Neuronal stem cell (in vitro differentiated cells): Measurements from ENCODE around the gene COL6A2.

Source experiments
- DNase-seq: peaks from one replicate; pipeline ENCODE4 v3.0.0-alpha.2; 2013; ENCODE audit warnings: low spot score
- H2AFZ ChIP-seq: one replicate; pipeline ENCODE4 v1.6.1; 2013; ENCODE audit warnings: mild to moderate bottlenecking, low read length, inconsistent platforms
- H2AK5ac ChIP-seq: 2 replicates; pipeline ENCODE4 v1.6.1; 2013; ENCODE audit warnings: low read depth, mild to moderate bottlenecking, inconsistent platforms, low read length, moderate library complexity, mixed read lengths
- H2BK120ac ChIP-seq: 2 replicates; pipeline ENCODE4 v1.6.1; 2013; ENCODE audit warnings: low read depth, mild to moderate bottlenecking, inconsistent platforms, low read length, moderate library complexity, mixed read lengths
- H2BK12ac ChIP-seq: one replicate; pipeline ENCODE4 v1.6.1; 2013; ENCODE audit warnings: low read length, inconsistent platforms
- H2BK15ac ChIP-seq: 2 replicates; pipeline ENCODE4 v1.6.1; 2013; ENCODE audit warnings: mild to moderate bottlenecking, low read length, inconsistent platforms, mixed read lengths
- H2BK5ac ChIP-seq: one replicate; pipeline ENCODE4 v1.6.1; 2013; ENCODE audit warnings: inconsistent platforms, mild to moderate bottlenecking, low read length, moderate library complexity
- H3K14ac ChIP-seq: one replicate; pipeline ENCODE4 v1.6.1; 2013; ENCODE audit warnings: low read length, inconsistent platforms
- H3K18ac ChIP-seq: 2 replicates; pipeline ENCODE4 v1.6.1; 2013; ENCODE audit warnings: low read length, inconsistent platforms
- H3K23ac ChIP-seq: 2 replicates; pipeline ENCODE4 v1.6.1; 2013; ENCODE audit warnings: low read depth, mild to moderate bottlenecking, mixed read lengths, low read length, inconsistent platforms; ENCODE audit not compliant: poor library complexity
- H3K27ac ChIP-seq: replicated peaks from 3 replicates; pipeline ENCODE4 v1.5.1; 2013; ENCODE audit warnings: low read length, inconsistent platforms
- H3K27me3 ChIP-seq, 3 experiments: 2 replicates each; pipeline ENCODE4 v1.6.1; 2013; ENCODE audit warnings: low read length in 3 of 3, mild to moderate bottlenecking in 2 of 3, inconsistent platforms in 1 of 3, low read depth in 1 of 3, mixed read lengths in 1 of 3, moderate library complexity in 1 of 3; ENCODE audit not compliant: control insufficient read depth in 3 of 3, insufficient read depth in 3 of 3
- H3K36me3 ChIP-seq, 2 donors: replicated peaks in 1 of 2; 2 replicates each; pipeline ENCODE4 v1.6.1; 2013; ENCODE audit warnings: low read length in 2 of 2; ENCODE audit not compliant: control insufficient read depth in 2 of 2, insufficient read depth in 2 of 2
- H3K4ac ChIP-seq: 2 replicates; pipeline ENCODE4 v1.6.1; 2013; ENCODE audit warnings: inconsistent platforms, mild to moderate bottlenecking, low read length, moderate library complexity
- H3K4me1 ChIP-seq, 2 donors: 1 replicate in 1 of 2; 2 replicates in 1 of 2; pipeline ENCODE4 v1.6.1; 2013; ENCODE audit warnings: low read length in 2 of 2, low read depth in 1 of 2; ENCODE audit not compliant: control insufficient read depth in 2 of 2, insufficient read depth in 1 of 2
- H3K4me2 ChIP-seq: one replicate; pipeline ENCODE4 v1.6.1; 2013; ENCODE audit warnings: mild to moderate bottlenecking, low read length, inconsistent platforms; ENCODE audit not compliant: insufficient read depth, poor library complexity, severe bottlenecking
- H3K4me3 ChIP-seq, 2 donors: 2 replicates each; pipeline ENCODE4 v1.5.1; 2013; ENCODE audit warnings: low read length in 2 of 2, mild to moderate bottlenecking in 2 of 2, inconsistent platforms in 1 of 2, moderate library complexity in 1 of 2
- H3K79me1 ChIP-seq: one replicate; pipeline ENCODE4 v1.6.1; 2013; ENCODE audit warnings: low read depth, mild to moderate bottlenecking, inconsistent platforms, low read length, moderate library complexity
- H3K9ac ChIP-seq: one replicate; pipeline ENCODE4 v1.6.1; 2013; ENCODE audit warnings: mild to moderate bottlenecking, low read depth, low read length, inconsistent platforms; ENCODE audit not compliant: poor library complexity
- H3K9me3 ChIP-seq, 2 donors: replicated peaks in 1 of 2; 2 replicates each; pipeline versions ENCODE3 to v1.6.1; 2013; ENCODE audit warnings: low read length in 2 of 2, mild to moderate bottlenecking in 2 of 2, inconsistent platforms in 1 of 2, low read depth in 1 of 2, mixed read lengths in 1 of 2, moderate library complexity in 1 of 2; ENCODE audit not compliant: control insufficient read depth in 2 of 2, insufficient read depth in 1 of 2
- H4K8ac ChIP-seq: one replicate; pipeline ENCODE4 v1.6.1; 2013; ENCODE audit warnings: low read depth, mild to moderate bottlenecking, inconsistent platforms, low read length, moderate library complexity
- H4K91ac ChIP-seq: one replicate; pipeline ENCODE4 v1.6.1; 2013; ENCODE audit warnings: low read length, low read depth, mild to moderate bottlenecking, inconsistent platforms; ENCODE audit not compliant: poor library complexity
- WGBS, 2 donors: extraction: QIAGEN DNeasy Blood & Tissue Kit; methylation state at CpG; one replicate each; pipeline ENCODE4 v1.1.7; 2013; ENCODE audit warnings: missing lambda C conversion rate in 2 of 2, mixed read lengths in 1 of 2; ENCODE audit not compliant: insufficient read length in 2 of 2, insufficient replicate concordance in 1 of 2; ENCODE audit errors: extremely low coverage in 2 of 2; 5-methylcytosine and 5-hydroxymethylcytosine counted together

Gene COL6A2

DNA sequence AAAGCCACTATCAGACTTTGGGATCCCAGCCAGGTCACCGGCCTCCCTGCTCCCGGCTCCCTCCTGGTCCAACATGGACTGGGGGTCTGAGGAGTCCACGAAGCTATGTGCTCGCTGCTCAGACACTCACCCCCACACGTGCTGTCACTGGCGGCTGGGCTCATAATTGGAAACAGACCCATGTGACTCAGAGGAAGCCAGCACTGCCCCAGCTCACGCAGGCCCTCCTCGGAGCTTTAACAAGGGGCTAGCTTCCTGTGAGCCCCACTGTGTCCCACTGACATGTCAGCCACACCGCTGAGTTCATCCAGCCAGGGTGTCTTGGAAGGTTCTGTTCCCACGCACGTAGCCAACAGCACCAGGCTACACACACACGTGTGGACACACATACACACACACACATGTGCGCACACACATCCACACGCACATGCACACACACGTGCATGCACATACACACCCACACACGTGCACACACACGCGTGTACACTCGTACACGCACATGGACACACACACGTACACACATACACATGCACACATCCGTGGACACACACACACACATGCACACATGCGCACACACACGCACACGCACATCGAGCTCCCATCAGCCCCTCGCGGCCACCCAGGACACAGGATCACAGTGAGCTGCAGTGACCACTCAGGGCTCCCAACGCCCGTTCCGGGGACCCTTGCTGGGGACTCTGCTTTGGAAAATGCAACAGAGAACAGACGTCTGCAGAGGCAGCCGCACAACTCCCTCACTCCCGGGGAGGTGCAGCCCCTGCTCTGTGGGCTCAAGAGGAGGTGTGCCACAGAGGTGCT is 18.4 kb upstream of the COL6A2 start:
- H3K4ac ChIP-seq, result peak overlapping the region; percentile 89
- H3K9ac ChIP-seq, result peak overlapping the region; percentile 78
- no peak overlapping the region for H3K27ac ChIP-seq
- peak overlapping the region; percentile 2 for H3K4me2 ChIP-seq
- peak overlapping the region; percentile 37 for H2BK15ac ChIP-seq
- H3K14ac ChIP-seq, result peak overlapping the region; percentile 97
- H3K23ac ChIP-seq, result peak overlapping the region; percentile 100
- no CpG with 5 or more reads among the region's 34 CpGs for WGBS, 2 donors
- peaks cover 0 to 3% of the 10 kb centered on the region in 2 donors for H3K9me3 ChIP-seq
- peak overlapping the region; percentile 88 for H2AK5ac ChIP-seq
- H3K79me1 ChIP-seq, result peaks cover 2% of the 10 kb centered on the region
- no peak overlapping the region for H2BK120ac ChIP-seq
- H3K27me3 ChIP-seq, result peaks cover 0 to 3% (median 0%) of the 10 kb centered on the region in 3 experiments
- peaks cover 0 to 2% of the 10 kb centered on the region in 2 donors for H3K36me3 ChIP-seq
- no peak overlapping the region for H2AFZ ChIP-seq
- H3K4me1 ChIP-seq, result peaks cover 0 to 6% of the 10 kb centered on the region in 2 donors
- peak overlapping the region in 1 of 2 donors; percentile 75 for H3K4me3 ChIP-seq
- no peak for DNase-seq
- no peak overlapping the region for H2BK5ac ChIP-seq
- peak overlapping the region; percentile 65 for H3K18ac ChIP-seq
- H4K8ac ChIP-seq, result peak overlapping the region; percentile 93
- peak overlapping the region; percentile 98 for H4K91ac ChIP-seq
- H2BK12ac ChIP-seq, result peak overlapping the region; percentile 73

DNA sequence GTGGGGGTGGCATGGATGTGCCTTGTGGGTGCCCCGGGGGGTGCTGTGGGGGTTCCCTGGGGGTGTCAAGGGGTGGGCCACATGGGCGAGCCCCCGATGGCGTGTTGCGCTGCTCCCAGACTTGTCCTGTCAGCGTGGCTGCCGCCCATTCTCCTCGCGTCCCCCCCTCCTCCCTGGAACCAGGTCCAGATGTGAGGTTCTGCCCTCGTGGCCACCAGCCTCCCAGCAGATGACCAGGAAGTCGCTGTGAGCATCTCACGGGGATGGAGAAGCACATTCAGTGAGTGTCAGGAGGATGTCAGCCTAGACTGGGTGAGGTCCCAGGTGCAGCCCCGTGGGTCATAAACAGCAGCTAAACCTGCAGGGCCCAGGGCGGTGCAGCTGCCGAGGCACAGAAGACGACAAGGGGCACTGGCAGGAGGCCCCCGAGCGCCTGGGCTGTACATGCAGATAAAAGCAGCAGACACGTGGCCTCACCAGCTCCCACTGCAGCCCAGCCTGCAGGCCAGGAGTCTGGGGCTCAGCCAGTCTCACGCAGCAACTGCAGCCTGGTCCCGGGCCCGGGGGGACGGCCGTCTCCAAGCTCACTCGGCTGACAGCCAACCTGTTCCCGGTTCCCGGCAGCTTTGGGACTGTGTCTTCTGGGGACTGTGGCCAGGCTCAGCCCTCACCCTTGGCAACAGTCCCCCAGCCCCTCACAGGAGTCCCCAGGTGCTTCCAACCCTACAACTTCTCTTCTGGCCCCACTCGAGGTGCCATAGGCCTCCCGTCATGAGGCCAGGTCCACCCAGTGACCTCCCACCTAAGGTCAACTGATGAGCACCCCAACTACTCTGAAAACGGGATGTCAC is 17.5 kb upstream of the COL6A2 start:
- H3K27ac ChIP-seq, result no peak overlapping the region
- no peak overlapping the region for H4K8ac ChIP-seq
- no peak overlapping the region for H3K4ac ChIP-seq
- peaks cover 0 to 2% of the 10 kb centered on the region in 2 donors for H3K36me3 ChIP-seq
- peaks cover 0 to 6% of the 10 kb centered on the region in 2 donors for H3K4me1 ChIP-seq
- H3K27me3 ChIP-seq, result peaks cover 0 to 3% (median 0%) of the 10 kb centered on the region in 3 experiments
- no peak overlapping the region for H2BK120ac ChIP-seq
- peak overlapping the region; percentile 73 for H2BK12ac ChIP-seq
- peak overlapping the region; percentile 71 for H2BK5ac ChIP-seq
- peak overlapping the region; percentile 5 for H2AK5ac ChIP-seq
- peaks cover 2% of the 10 kb centered on the region for H3K79me1 ChIP-seq
- WGBS, 2 donors, result no CpG with 5 or more reads among the region's 30 CpGs
- no peak overlapping the region for H4K91ac ChIP-seq
- H3K4me2 ChIP-seq, result no peak overlapping the region
- peak overlapping the region; percentile 6 for H3K23ac ChIP-seq
- no peak overlapping the region for H2AFZ ChIP-seq
- DNase-seq, result no peak
- H3K14ac ChIP-seq, result peak overlapping the region; percentile 38
- peaks cover 0 to 3% of the 10 kb centered on the region in 2 donors for H3K9me3 ChIP-seq
- peak overlapping the region in 1 of 2 donors; percentile 44 for H3K4me3 ChIP-seq
- peak overlapping the region; percentile 37 for H2BK15ac ChIP-seq
- peak overlapping the region; percentile 65 for H3K18ac ChIP-seq
- no peak overlapping the region for H3K9ac ChIP-seq

GRCh38 chr21:46081022-46081861 is 16.7 kb upstream of the COL6A2 start:
- Histone ChIP-seq H3K9me3 (peaks cover 0 to 3% of the 10 kb centered on the region in 2 donors), H3K36me3 (peaks cover 0 to 2% of the 10 kb centered on the region in 2 donors), H3K4me3 (no peak overlapping the region), H3K23ac (peak overlapping the region; percentile 6), H3K4me1 (peaks cover 0 to 6% of the 10 kb centered on the region in 2 donors), H3K27me3 (peaks cover 0 to 3% (median 0%) of the 10 kb centered on the region in 3 experiments), H2BK12ac (no peak overlapping the region), H3K4me2 (no peak overlapping the region), H2BK5ac (no peak overlapping the region), H2BK120ac (no peak overlapping the region), H2AFZ (no peak overlapping the region), H2AK5ac (peak overlapping the region; percentile 5), H3K27ac (no peak overlapping the region), H3K4ac (no peak overlapping the region), H3K79me1 (peaks cover 2% of the 10 kb centered on the region), H3K9ac (peak overlapping the region; percentile 4), H3K18ac (peak overlapping the region; percentile 71), H4K91ac (no peak overlapping the region), H2BK15ac (peak overlapping the region; percentile 21), H3K14ac (peak overlapping the region; percentile 38), H4K8ac (no peak overlapping the region)
- WGBS, 2 donors, result no CpG with 5 or more reads among the region's 39 CpGs
- no peak for DNase-seq
